CD4-positive, CD25-positive, alpha-beta regulatory T cell (primary cell): ENCODE measurements around the gene SMARCA2. TPM values are rescaled to one million over a fixed set of nuclear protein-coding genes. Genes with fewer than 3 reads are reported as not detected.
A peak's percentile ranks its signal among the peaks of the same experiment; 100 is the strongest.

ENCODE experiments used
- ATAC-seq, 2 donors: fragments of 150-1000 bp; cut with Tn5 transposase; one replicate each; pipeline ENCODE4 v1.10.0; 2021; ENCODE audit warnings: low read depth in 2 of 2, moderate number of reproducible peaks in 2 of 2, moderate library complexity in 1 of 2
- DNase-seq, 3 donors: peaks; one replicate each; pipeline versions ENCODE4 v3.0.0 to v3.0.0-alpha.2; 2012 to 2022; ENCODE audit warnings: mixed read lengths in 1 of 3
- H3K27ac ChIP-seq: one replicate; pipeline ENCODE4 v1.7.0; 2013; ENCODE audit warnings: mild to moderate bottlenecking, low read length; ENCODE audit not compliant: insufficient read depth, poor library complexity, severe bottlenecking
- H3K27me3 ChIP-seq: one replicate; pipeline ENCODE4 v1.7.0; 2013; ENCODE audit warnings: low read length; ENCODE audit not compliant: control insufficient read depth, insufficient read depth
- H3K36me3 ChIP-seq: one replicate; pipeline ENCODE4 v1.7.0; 2013; ENCODE audit warnings: mild to moderate bottlenecking, low read length, moderate library complexity; ENCODE audit not compliant: control insufficient read depth, insufficient read depth
- H3K4me1 ChIP-seq: 2 replicates; pipeline ENCODE4 v1.7.0; 2013; ENCODE audit warnings: mild to moderate bottlenecking, low read length; ENCODE audit not compliant: insufficient read depth, control insufficient read depth, poor library complexity, severe bottlenecking
- H3K4me3 ChIP-seq: one replicate; pipeline ENCODE4 v1.7.0; 2013; ENCODE audit warnings: low read depth, mild to moderate bottlenecking, low read length, moderate library complexity
- H3K9me3 ChIP-seq, 2 experiments: 1 replicate in 1 of 2; 2 replicates in 1 of 2; pipeline ENCODE4 v1.7.0; 2013; ENCODE audit warnings: low read length in 2 of 2, mild to moderate bottlenecking in 1 of 2, moderate library complexity in 1 of 2; ENCODE audit not compliant: control insufficient read depth in 2 of 2
- H3K27ac Mint-ChIP-seq, 3 donors: one replicate each; pipeline ENCODE4 v1.8.0; 2020 to 2022; ENCODE audit warnings: mild to moderate bottlenecking in 3 of 3, mixed read lengths in 3 of 3, moderate library complexity in 2 of 3
- H3K27me3 Mint-ChIP-seq: one replicate; pipeline ENCODE4 v1.8.0; 2022; ENCODE audit warnings: mild to moderate bottlenecking, mixed read lengths
- H3K36me3 Mint-ChIP-seq: one replicate; pipeline ENCODE4 v1.8.0; 2020; ENCODE audit warnings: mixed read lengths
- H3K4me1 Mint-ChIP-seq, 4 donors: one replicate each; pipeline ENCODE4 v1.8.0; 2020 to 2022; ENCODE audit warnings: mixed read lengths in 4 of 4, mild to moderate bottlenecking in 1 of 4
- H3K4me3 Mint-ChIP-seq, 4 donors: one replicate each; pipeline ENCODE4 v1.8.0; 2020 to 2022; ENCODE audit warnings: mild to moderate bottlenecking in 4 of 4, mixed read lengths in 4 of 4, moderate library complexity in 3 of 4
- H3K9me3 Mint-ChIP-seq, 7 donors: one replicate each; pipeline ENCODE4 v1.8.0; 2020 to 2022; ENCODE audit warnings: mixed read lengths in 7 of 7, mild to moderate bottlenecking in 3 of 7, moderate library complexity in 2 of 7
- polyA plus RNA-seq, 4 donors: library from polyadenylated mRNA; unstranded; fragments of 300-500 nt; fragmentation: Illumina TruSeq; gene quantifications; one replicate each; pipeline ENCODE4 v1.2.3, GENCODE V29; 2021
- total RNA-seq: library from RNA; stranded (reverse); gene quantifications from one replicate; pipeline ENCODE4 v1.2.3, GENCODE V29; 2022

SMARCA2 gene
- total and polyA plus RNA-seq, 5 donors from 2014 or later = 28.7 to 298 (median 37.8) TPM

- Histone ChIP-seq H3K27me3 (no peaks in the 10 kb centered on the region), H3K9me3 (no peaks in the 10 kb centered on the region), H3K4me1 (peaks cover 21% of the 10 kb centered on the region), H3K36me3 (peaks cover 9% of the 10 kb centered on the region), H3K4me3 (no peak overlapping the region), H3K27ac (no peak overlapping the region)
- DNase-seq = no peak
- Mint-ChIP-seq H3K36me3 (peaks cover 24% of the 10 kb centered on the region), H3K4me3 (peak overlapping the region in 1 of 4 donors; percentile 3), H3K9me3 (peaks cover 0 to 1% (median 0%) of the 10 kb centered on the region in 7 donors), H3K27ac (peak overlapping the region in 1 of 3 donors; percentile 48), H3K27me3 (no peaks in the 10 kb centered on the region), H3K4me1 (peaks cover 35 to 77% (median 58%) of the 10 kb centered on the region in 4 donors)
- no peak for ATAC-seq
These were observed 138.0 kb downstream of the SMARCA2 start for GRCh38 chr9:2152966-2153629.

GRCh38 chr9:2153630-2154217 is 138.6 kb downstream of the SMARCA2 start:
- H3K27ac ChIP-seq = no peak overlapping the region
- Mint-ChIP-seq H3K36me3 (peaks cover 20% of the 10 kb centered on the region), H3K27ac (peak overlapping the region in 2 of 3 donors; percentile 20 to 76), H3K27me3 (no peaks in the 10 kb centered on the region), H3K4me1 (peaks cover 37 to 80% (median 62%) of the 10 kb centered on the region in 4 donors), H3K4me3 (peak overlapping the region in 1 of 4 donors; percentile 3), H3K9me3 (peaks cover 0 to 1% (median 0%) of the 10 kb centered on the region in 7 donors)
- H3K36me3 ChIP-seq = peaks cover 9% of the 10 kb centered on the region
- no peak overlapping the region for H3K4me3 ChIP-seq
- H3K27me3 ChIP-seq = no peaks in the 10 kb centered on the region
- peaks cover 25% of the 10 kb centered on the region for H3K4me1 ChIP-seq
- H3K9me3 ChIP-seq = no peaks in the 10 kb centered on the region
- DNase-seq (no peak), ATAC-seq (no peak)

- H3K27ac Mint-ChIP-seq = peak overlapping the region in 1 of 3 donors; percentile 20
These were observed 139.6 kb downstream of the SMARCA2 start for GRCh38 chr9:2154731-2155130.

GRCh38 chr9:2155966-2156365 is 140.8 kb downstream of the SMARCA2 start:
- Histone ChIP-seq H3K9me3 (no peaks in the 10 kb centered on the region), H3K4me3 (no peak overlapping the region), H3K4me1 (peaks cover 45% of the 10 kb centered on the region), H3K27me3 (no peaks in the 10 kb centered on the region), H3K27ac (no peak overlapping the region), H3K36me3 (no peaks in the 10 kb centered on the region)
- H3K4me1 Mint-ChIP-seq = peaks cover 44 to 84% (median 67%) of the 10 kb centered on the region in 4 donors
- no peak overlapping the region for H3K27ac Mint-ChIP-seq
- H3K36me3 Mint-ChIP-seq = peaks cover 7% of the 10 kb centered on the region
- ATAC-seq (no peak), DNase-seq (no peak)
- H3K27me3 Mint-ChIP-seq = no peaks in the 10 kb centered on the region
- H3K4me3 Mint-ChIP-seq = peak overlapping the region in 2 of 4 donors; percentile 43 to 85
- H3K9me3 Mint-ChIP-seq = peaks cover 0 to 1% (median 0%) of the 10 kb centered on the region in 7 donors

More at GRCh38 chr9:2154731-2155130, 139.6 kb downstream of the SMARCA2 start:
- H3K27me3 Mint-ChIP-seq = no peaks in the 10 kb centered on the region
- DNase-seq (no peak), ATAC-seq (no peak)
- no peak overlapping the region for H3K27ac ChIP-seq
- H3K36me3 Mint-ChIP-seq = peaks cover 16% of the 10 kb centered on the region
- no peaks in the 10 kb centered on the region for H3K27me3 ChIP-seq
- H3K4me1 Mint-ChIP-seq = peaks cover 34 to 83% (median 62%) of the 10 kb centered on the region in 4 donors
- peaks cover 0 to 1% (median 0%) of the 10 kb centered on the region in 7 donors for H3K9me3 Mint-ChIP-seq
- no peaks in the 10 kb centered on the region for H3K9me3 ChIP-seq
- H3K4me3 ChIP-seq = no peak overlapping the region
- peaks cover 35% of the 10 kb centered on the region for H3K4me1 ChIP-seq
- H3K4me3 Mint-ChIP-seq = peak overlapping the region in 2 of 4 donors; percentile 17 to 33
- H3K36me3 ChIP-seq = peaks cover 5% of the 10 kb centered on the region

- no peaks in the 10 kb centered on the region for H3K27me3 Mint-ChIP-seq
- Histone ChIP-seq H3K36me3 (peaks cover 11% of the 10 kb centered on the region), H3K4me1 (peaks cover 52% of the 10 kb centered on the region), H3K27ac (no peak overlapping the region), H3K9me3 (no peaks in the 10 kb centered on the region), H3K27me3 (no peaks in the 10 kb centered on the region), H3K4me3 (peak overlapping the region; percentile 96)
- H3K4me1 Mint-ChIP-seq = peaks cover 41 to 83% (median 69%) of the 10 kb centered on the region in 4 donors
- DNase-seq = peak in 2 of 3 donors; percentile 12 to 47
- peak overlapping the region; percentile 72 to 94 (median 74) for H3K27ac Mint-ChIP-seq
- H3K9me3 Mint-ChIP-seq = no peaks in the 10 kb centered on the region
- peak overlapping the region; percentile 81 to 94 (median 84) for H3K4me3 Mint-ChIP-seq
- peaks cover 11% of the 10 kb centered on the region for H3K36me3 Mint-ChIP-seq
- ATAC-seq = peak; percentile 36 to 45
These were observed 142.3 kb downstream of the SMARCA2 start for GRCh38 chr9:2157277-2158110.

- DNase-seq (peak; percentile 16 to 79 (median 45)), ATAC-seq (peak; percentile 54 to 57)
- Histone ChIP-seq H3K9me3 (no peaks in the 10 kb centered on the region), H3K4me3 (peak overlapping the region; percentile 96), H3K27me3 (no peaks in the 10 kb centered on the region), H3K4me1 (peaks cover 49% of the 10 kb centered on the region), H3K27ac (no peak overlapping the region), H3K36me3 (peaks cover 17% of the 10 kb centered on the region)
- no peaks in the 10 kb centered on the region for H3K27me3 Mint-ChIP-seq
- peak overlapping the region; percentile 81 to 94 (median 84) for H3K4me3 Mint-ChIP-seq
- peaks cover 15% of the 10 kb centered on the region for H3K36me3 Mint-ChIP-seq
- no peaks in the 10 kb centered on the region for H3K9me3 Mint-ChIP-seq
- peaks cover 45 to 82% (median 66%) of the 10 kb centered on the region in 4 donors for H3K4me1 Mint-ChIP-seq
- peak overlapping the region; percentile 72 to 94 (median 88) for H3K27ac Mint-ChIP-seq
These were observed 143.0 kb downstream of the SMARCA2 start for GRCh38 chr9:2158111-2158610.

- H3K4me3 Mint-ChIP-seq = peak overlapping the region; percentile 81 to 94 (median 84)
- Histone ChIP-seq H3K36me3 (peaks cover 20% of the 10 kb centered on the region), H3K27ac (peak overlapping the region; percentile 37), H3K27me3 (no peaks in the 10 kb centered on the region), H3K9me3 (no peaks in the 10 kb centered on the region), H3K4me3 (peak overlapping the region; percentile 96), H3K4me1 (peaks cover 49% of the 10 kb centered on the region)
- peaks cover 21% of the 10 kb centered on the region for H3K36me3 Mint-ChIP-seq
- H3K9me3 Mint-ChIP-seq = no peaks in the 10 kb centered on the region
- no peaks in the 10 kb centered on the region for H3K27me3 Mint-ChIP-seq
- DNase-seq = peak in 1 of 3 donors; percentile 17
- H3K4me1 Mint-ChIP-seq = peaks cover 40 to 76% (median 63%) of the 10 kb centered on the region in 4 donors
- H3K27ac Mint-ChIP-seq = peak overlapping the region in 2 of 3 donors; percentile 52 to 94
- ATAC-seq = no peak
These were observed 143.8 kb downstream of the SMARCA2 start for GRCh38 chr9:2158766-2159430.
